ENCODE data around the gene AASDHPPT. TPM values are rescaled to one million over a fixed set of nuclear protein-coding genes. Genes with fewer than 3 reads are reported as not detected.

Gene AASDHPPT
- total RNA-seq = 72.1 and 77.8 TPM in 2 replicates

GRCh38 chr11:106077609-106078455, at the start of gene AASDHPPT:
Gene AASDHPPT (plus strand): TSS chr11:106077662. CDS start chr11:106077711, 49 bp downstream.

GRCh38 chr11:106076919-106077608, 398 bp upstream of the AASDHPPT start, which contains the start of gene KBTBD3:
Gene KBTBD3 (minus strand): TSS chr11:106077347. CDS start chr11:106059097, 18,250 bp downstream.

Other genes starting within 250 kb of the AASDHPPT start
- 29.8 and 37.0 TPM in 2 replicates for gene MSANTD4, start 55.4 kb upstream of the AASDHPPT start, total RNA-seq
- gene KBTBD3, start 315 bp upstream of the AASDHPPT start, total RNA-seq = 5.6 and 6.3 TPM in 2 replicates